ENCODE measurements around the gene RHCG. TPM values are rescaled to one million over a fixed set of nuclear protein-coding genes. Genes with fewer than 3 reads are reported as not detected.

The RHCG gene
- total RNA-seq = not detected in 2 replicates

DNA sequence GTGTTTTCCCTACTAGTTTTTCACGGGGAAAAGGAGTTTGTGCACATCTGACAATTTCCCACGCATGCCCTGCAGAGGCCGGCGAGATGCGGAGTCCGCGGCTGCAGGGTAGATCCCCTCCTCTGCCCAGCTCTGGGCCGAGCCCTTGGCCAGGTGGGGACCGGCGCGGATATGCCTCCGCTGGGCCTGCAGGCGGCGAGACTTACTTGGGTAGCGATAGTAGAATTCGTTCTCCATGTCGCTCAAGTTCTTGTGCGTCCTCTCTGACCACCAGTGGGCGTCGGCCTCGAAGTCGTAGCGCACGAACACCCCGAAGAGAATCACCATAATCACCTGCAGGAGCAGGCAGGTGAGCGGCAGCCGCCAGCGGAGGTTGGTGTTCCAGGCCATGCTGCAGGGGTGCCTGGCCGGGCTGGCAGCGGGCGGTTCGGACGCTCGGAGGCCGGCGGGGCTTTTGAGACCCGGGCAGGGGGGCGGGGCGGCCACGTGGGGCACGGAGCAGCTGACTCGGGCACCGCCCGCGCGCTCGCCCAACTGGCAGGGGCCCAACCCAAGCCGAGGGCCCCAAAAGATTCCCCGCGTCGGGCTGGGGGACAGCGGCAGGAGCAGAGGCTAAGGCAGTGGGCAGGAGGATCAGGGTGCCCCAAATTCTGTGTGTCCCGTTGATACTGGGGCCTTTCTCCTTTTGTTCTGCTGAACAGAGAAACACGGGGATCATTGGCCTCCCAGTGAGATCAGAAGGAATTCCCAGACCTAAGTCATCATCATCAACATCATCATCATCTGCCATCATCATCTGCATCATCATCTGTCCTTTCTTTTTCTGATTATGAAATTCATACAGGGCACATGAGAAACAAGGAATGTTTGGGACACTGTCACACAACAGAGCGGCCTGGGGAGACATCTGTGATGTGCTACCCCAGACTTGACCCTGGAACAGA is at the start of gene RHCG:
TSS of gene RHCG (minus strand) at position 429 of the 944 bp plus-strand sequence. CDS start at position 390, 39 bp downstream.
- intact Hi-C loops (cut with micrococcal nuclease) = no loop called here
- no peak for DNase-seq (ENCODE audit: low spot score)
- no peak within 1 kb of the TSS for H3K4me3 Mint-ChIP-seq
- H3K4me1 Mint-ChIP-seq (ENCODE audit: low read depth) = no peaks in the 10 kb centered on the region
- H3K27ac Mint-ChIP-seq = no peak within 1 kb of the TSS
- H3K27me3 Mint-ChIP-seq (ENCODE audit: insufficient read depth) = peaks cover 36% of the 10 kb centered on the region
- no peaks in the 10 kb centered on the region for H3K36me3 Mint-ChIP-seq (ENCODE audit: low read depth)
- H3K9me3 Mint-ChIP-seq = no peaks in the 10 kb centered on the region

DNA sequence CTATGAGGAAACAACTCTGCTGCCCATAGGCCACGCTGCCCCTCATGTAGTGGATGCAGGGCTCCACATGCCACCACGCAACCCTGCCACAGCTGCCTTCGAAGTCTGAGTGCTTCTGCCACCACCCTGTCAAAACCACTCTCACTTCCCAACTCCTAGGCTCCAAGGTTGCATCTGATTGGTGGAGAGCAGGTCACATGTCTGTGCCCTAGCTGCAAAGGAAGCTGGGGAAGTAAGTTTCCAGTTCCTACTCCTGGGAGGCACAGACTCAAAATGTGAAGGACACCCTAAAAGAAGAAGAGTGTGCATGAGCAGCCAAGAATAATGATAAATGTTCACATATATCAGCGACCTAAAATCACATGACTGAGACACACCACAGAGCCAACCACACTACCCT is 47.0 kb upstream of the RHCG start:
- Mint-ChIP-seq H3K36me3 (ENCODE audit: low read depth) (no peaks in the 10 kb centered on the region), H3K27ac (no peak overlapping the region), H3K27me3 (ENCODE audit: insufficient read depth) (peaks cover 9% of the 10 kb centered on the region), H3K4me1 (ENCODE audit: low read depth) (no peaks in the 10 kb centered on the region), H3K4me3 (no peak overlapping the region), H3K9me3 (no peaks in the 10 kb centered on the region)
- intact Hi-C loops (cut with micrococcal nuclease) = no loop called here
- no peak for DNase-seq (ENCODE audit: low spot score)

DNA sequence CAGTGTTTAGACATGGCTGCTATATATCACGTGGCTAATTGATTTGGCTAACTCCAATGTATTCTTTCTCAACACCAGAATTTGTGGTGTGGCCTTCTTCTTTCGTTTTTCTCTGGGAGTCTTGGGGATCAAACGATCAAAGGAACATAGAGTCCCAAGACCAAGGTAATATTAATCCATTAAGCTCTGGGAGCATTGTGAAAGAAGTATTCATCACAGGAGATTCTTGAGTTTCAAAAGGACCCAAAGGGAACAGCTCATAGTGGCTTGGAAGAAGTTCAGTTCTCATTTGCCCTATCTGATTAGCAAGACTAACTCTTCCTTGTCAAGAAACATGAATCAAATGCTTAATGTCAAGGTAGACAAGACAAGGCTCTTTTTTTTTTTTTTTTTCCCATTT is 46.0 kb upstream of the RHCG start:
- Mint-ChIP-seq H3K4me1 (ENCODE audit: low read depth) (no peaks in the 10 kb centered on the region), H3K4me3 (no peak overlapping the region), H3K27me3 (ENCODE audit: insufficient read depth) (peaks cover 13% of the 10 kb centered on the region), H3K36me3 (ENCODE audit: low read depth) (no peaks in the 10 kb centered on the region), H3K9me3 (peaks cover 9% of the 10 kb centered on the region), H3K27ac (no peak overlapping the region)
- intact Hi-C loops (cut with micrococcal nuclease) = no loop called here
- DNase-seq (ENCODE audit: low spot score) = no peak

DNA sequence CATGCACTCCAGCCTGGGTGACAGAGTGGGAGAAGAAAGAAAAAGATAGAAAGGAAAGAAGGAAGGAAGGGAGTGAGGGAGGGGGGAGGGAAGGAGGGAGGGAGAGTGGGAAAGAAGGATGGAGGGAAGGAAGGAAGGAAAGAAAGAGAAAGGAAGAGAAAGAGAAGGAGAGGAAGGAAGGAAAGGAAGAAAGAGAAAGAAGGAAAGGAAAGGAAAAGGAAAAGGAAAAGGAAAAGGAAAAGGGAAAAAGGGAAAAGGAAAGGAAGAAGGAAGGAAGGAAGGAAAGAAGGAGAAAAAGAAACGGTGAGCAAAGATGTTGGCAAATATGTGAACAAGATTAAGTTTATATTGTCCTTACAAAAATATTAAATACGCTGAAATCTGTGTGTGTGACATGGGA is 42.6 kb upstream of the RHCG start:
- H3K4me3 Mint-ChIP-seq = no peak overlapping the region

DNA sequence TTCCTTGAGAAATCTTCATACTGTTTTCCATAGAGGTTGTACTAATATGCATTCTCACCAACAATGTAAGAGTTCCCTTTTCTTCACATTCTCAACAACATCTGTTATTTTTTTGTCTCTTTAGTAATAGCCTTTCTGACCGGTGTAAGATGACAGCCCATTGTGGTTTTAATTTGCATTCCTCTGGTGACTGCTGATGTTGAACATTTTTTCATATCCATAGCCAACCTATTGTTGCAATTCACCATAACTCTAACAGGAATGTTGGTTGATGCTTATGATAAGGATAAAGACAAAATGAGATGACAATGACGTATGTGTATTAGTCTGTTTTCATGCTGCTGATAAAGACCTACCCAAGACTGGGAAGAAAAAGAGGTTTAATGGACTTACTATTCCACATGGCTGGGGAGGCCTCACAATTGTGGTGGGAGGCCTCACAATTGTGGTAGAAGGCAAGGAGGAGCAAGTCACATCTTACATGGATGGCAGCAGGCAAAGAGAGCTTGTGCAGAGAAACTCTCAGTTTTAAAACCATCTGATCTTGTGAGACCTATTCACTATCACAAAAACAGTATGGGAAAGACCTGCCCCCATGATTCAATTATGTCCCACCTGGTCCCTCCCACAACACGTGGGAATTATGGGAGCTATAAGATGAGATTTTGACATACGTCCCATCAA is 37.6 kb upstream of the RHCG start:
- Mint-ChIP-seq H3K4me3 (no peak overlapping the region), H3K36me3 (ENCODE audit: low read depth) (no peaks in the 10 kb centered on the region), H3K4me1 (ENCODE audit: low read depth) (peaks cover 6% of the 10 kb centered on the region), H3K27ac (no peak overlapping the region), H3K9me3 (peaks cover 12% of the 10 kb centered on the region), H3K27me3 (ENCODE audit: insufficient read depth) (peaks cover 9% of the 10 kb centered on the region)
- intact Hi-C loops (cut with micrococcal nuclease) = no loop called here
- no peak for DNase-seq (ENCODE audit: low spot score)

More for the DNA sequence above, 42.6 kb upstream of the RHCG start:
- peaks cover 11% of the 10 kb centered on the region for H3K9me3 Mint-ChIP-seq
- intact Hi-C loops (cut with micrococcal nuclease) = no loop called here
- H3K36me3 Mint-ChIP-seq (ENCODE audit: low read depth) = no peaks in the 10 kb centered on the region
- H3K4me1 Mint-ChIP-seq (ENCODE audit: low read depth) = no peaks in the 10 kb centered on the region
- H3K27ac Mint-ChIP-seq = no peak overlapping the region
- H3K27me3 Mint-ChIP-seq (ENCODE audit: insufficient read depth) = peaks cover 11% of the 10 kb centered on the region
- no peak for DNase-seq (ENCODE audit: low spot score)

DNA sequence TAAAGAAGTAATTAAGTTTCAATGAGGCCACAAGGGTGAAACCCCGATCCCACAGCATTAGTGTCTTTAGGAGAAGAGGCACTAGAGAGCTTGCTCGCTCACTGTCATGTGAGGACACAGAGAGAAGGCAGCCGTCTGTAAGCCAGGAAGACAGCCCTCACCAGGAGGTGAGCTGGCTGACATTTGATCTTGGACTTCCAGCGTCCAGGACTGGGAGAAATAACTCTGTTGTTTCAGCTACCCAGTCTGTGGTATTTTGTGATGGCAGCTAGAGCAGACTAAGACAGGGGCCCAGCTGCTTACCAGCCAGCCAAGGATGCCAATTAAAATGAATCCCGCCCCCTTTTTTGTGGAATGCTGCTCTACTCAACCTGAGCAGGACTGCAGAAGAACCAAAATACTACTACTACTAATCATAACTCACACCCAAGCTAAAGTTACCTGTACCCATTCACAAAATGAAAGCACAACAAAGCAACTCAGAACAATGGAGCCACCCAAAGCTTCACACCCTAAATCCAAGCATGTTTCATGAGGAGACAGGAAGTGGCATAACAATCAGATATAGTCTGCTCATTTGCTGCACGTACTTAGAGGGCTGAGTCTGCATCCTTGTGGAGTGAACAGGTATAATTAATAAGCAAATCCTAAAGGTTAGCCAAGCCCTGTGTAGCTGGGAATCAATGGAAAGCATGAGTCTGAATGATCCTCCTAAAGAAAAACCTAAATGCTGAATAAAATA is 35.6 kb upstream of the RHCG start:
- Mint-ChIP-seq H3K36me3 (ENCODE audit: low read depth) (no peaks in the 10 kb centered on the region), H3K27me3 (ENCODE audit: insufficient read depth) (peaks cover 10% of the 10 kb centered on the region), H3K27ac (no peak overlapping the region), H3K9me3 (peaks cover 3% of the 10 kb centered on the region), H3K4me3 (no peak overlapping the region), H3K4me1 (ENCODE audit: low read depth) (peaks cover 6% of the 10 kb centered on the region)
- intact Hi-C loops (cut with micrococcal nuclease) = no loop called here
- no peak for DNase-seq (ENCODE audit: low spot score)

DNA sequence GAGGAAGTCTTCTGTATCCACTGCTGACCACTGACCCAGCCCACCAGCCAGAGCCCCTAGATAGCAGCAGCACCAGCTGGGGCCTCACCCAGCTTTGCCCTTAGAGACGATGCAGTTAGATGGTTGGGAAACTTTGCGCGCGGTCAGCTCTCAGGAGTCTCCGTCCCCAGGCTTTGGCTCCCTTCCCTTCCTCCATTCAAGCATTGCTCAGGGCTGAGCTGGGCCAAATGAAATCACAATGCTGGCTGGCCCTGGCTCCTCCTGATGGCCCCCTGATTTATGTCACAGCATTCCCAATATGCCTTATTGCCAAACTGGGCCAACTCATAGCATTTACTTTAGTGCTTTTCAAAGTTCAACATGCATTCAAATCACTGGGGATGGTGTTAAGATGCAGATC is 34.6 kb upstream of the RHCG start:
- no peak overlapping the region for H3K4me3 Mint-ChIP-seq
- H3K4me1 Mint-ChIP-seq (ENCODE audit: low read depth) = peaks cover 6% of the 10 kb centered on the region
- intact Hi-C loops (cut with micrococcal nuclease) = no loop called here
- H3K36me3 Mint-ChIP-seq (ENCODE audit: low read depth) = no peaks in the 10 kb centered on the region
- DNase-seq (ENCODE audit: low spot score) = no peak
- peaks cover 10% of the 10 kb centered on the region for H3K27me3 Mint-ChIP-seq (ENCODE audit: insufficient read depth)
- peaks cover 3% of the 10 kb centered on the region for H3K9me3 Mint-ChIP-seq
- H3K27ac Mint-ChIP-seq = no peak overlapping the region

DNA sequence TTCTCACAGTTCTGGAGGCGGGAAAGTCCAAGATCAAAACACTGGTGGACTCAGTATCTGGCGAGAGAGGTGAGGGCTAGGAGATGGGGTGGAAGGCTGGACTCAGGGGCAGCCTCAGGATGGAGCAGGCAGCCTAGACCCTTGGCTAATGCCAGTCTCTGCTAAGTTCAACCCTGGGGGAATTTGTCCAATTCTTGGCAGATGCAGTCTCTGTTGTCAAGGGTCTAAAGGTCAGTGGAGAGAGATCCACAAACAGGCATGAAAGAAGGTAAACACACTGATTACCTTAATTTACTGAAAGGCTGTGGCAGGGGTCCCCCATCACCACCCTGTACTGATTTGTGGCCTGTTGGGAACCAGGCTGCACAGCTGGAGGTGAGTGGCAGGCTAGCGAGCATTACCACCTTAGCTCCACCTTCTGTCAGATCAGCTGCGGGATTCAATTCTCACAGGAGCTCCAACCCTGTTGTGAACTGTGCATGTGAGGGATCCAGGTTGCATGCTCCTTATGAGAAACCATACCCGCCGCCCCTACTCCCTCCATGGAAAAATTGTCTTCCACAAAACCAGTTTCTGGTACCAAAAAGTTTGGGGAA is 32.5 kb upstream of the RHCG start:
- Mint-ChIP-seq H3K4me3 (no peak overlapping the region), H3K36me3 (ENCODE audit: low read depth) (no peaks in the 10 kb centered on the region), H3K27ac (no peak overlapping the region), H3K4me1 (ENCODE audit: low read depth) (peaks cover 6% of the 10 kb centered on the region), H3K27me3 (ENCODE audit: insufficient read depth) (peaks cover 5% of the 10 kb centered on the region), H3K9me3 (no peaks in the 10 kb centered on the region)
- intact Hi-C loops (cut with micrococcal nuclease) = no loop called here
- no peak for DNase-seq (ENCODE audit: low spot score)

DNA sequence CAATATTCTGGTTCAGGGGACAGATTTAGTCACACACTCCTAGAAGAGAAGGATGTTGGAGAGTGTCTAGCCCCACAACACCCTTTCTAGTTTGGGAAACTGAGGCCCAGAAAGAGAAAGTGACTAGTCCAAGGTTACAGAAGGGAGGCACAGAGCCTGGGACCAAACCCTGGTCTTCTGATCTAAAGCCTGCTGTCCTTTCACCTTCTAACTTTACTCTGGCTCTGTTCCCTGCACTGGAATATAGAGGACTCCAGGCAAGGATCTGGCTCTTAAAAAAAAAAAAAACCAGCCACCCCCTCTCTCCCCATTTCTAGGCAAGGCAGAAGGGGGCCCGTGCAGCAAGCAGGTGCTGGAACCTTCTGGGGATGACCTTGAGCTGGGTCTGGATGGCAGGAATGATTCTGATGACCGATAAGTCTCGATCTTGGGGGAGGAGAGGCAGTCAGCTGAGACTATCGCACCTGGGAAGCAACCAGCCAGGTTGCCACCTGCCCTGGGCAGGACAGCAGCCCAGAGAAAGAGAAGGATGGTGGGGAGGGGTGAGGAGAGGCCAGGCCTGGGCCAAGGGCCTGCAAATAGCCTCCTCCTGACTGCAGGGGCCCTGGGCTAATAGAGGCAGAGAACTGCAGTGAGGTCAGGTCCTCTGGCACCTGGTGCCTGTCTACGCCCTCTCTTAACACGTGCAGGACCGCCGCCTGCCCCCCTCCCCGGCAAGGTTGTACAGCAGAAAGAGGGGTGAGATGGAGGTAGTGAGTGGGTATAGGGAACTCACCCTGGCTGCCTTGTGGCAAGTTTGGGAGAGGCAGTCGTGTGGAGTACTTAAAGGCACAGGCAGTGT is 30.4 kb upstream of the RHCG start:
- DNase-seq (ENCODE audit: low spot score) = no peak
- H3K27ac Mint-ChIP-seq = no peak overlapping the region
- H3K36me3 Mint-ChIP-seq (ENCODE audit: low read depth) = no peaks in the 10 kb centered on the region
- peaks cover under 1% of the 10 kb centered on the region for H3K4me1 Mint-ChIP-seq (ENCODE audit: low read depth)
- intact Hi-C loops (cut with micrococcal nuclease) = no loop called here
- no peaks in the 10 kb centered on the region for H3K9me3 Mint-ChIP-seq
- H3K27me3 Mint-ChIP-seq (ENCODE audit: insufficient read depth) = peaks cover 7% of the 10 kb centered on the region
- no peak overlapping the region for H3K4me3 Mint-ChIP-seq

DNA sequence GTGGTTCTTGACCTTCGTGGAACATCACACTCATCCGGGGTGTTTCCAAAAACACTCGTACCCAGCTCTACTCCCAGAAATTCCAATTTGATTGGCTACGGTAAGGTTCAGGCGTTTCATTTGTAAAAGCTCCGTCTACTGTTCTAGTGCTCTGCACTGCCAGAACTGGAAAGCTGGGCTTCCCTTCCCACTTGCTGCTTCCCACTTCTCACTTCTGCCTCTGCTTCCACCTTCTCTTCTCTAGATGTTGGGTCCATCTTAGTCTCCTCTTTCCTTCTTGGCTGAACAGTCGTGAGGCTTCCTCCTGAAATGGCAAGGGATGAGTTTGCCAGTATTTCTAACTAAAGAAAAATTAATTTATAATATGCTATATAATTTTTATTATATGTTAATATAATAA is 29.8 kb upstream of the RHCG start:
- intact Hi-C loops (cut with micrococcal nuclease) = no loop called here

DNA sequence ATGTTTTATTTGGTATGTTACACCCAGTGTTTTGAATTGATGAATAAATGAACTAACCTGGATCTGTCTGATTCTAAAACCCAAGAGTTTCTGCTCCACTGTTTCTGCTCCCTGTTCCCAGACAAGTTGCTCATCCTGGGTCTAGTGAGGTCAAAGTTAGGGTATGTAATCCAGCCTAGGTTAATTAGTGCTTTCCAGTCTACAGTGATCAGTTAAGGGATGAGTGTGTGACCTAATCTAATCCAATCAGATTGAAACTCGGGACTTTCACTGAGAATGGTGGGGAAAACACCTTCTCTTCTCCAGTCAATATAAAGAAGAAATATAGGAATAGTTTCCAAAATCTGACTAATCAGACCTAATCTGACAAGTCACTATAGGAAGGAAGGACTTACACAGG is 27.8 kb upstream of the RHCG start:
- Mint-ChIP-seq H3K4me1 (ENCODE audit: low read depth) (no peaks in the 10 kb centered on the region), H3K36me3 (ENCODE audit: low read depth) (no peaks in the 10 kb centered on the region), H3K27me3 (ENCODE audit: insufficient read depth) (peaks cover 7% of the 10 kb centered on the region), H3K27ac (no peak overlapping the region), H3K9me3 (no peaks in the 10 kb centered on the region), H3K4me3 (no peak overlapping the region)
- intact Hi-C loops (cut with micrococcal nuclease) = no loop called here
- no peak for DNase-seq (ENCODE audit: low spot score)

More for the DNA sequence above, 29.8 kb upstream of the RHCG start:
- DNase-seq (ENCODE audit: low spot score) = no peak
- Mint-ChIP-seq H3K4me1 (ENCODE audit: low read depth) (no peaks in the 10 kb centered on the region), H3K4me3 (no peak overlapping the region), H3K27ac (no peak overlapping the region), H3K36me3 (ENCODE audit: low read depth) (no peaks in the 10 kb centered on the region), H3K9me3 (no peaks in the 10 kb centered on the region), H3K27me3 (ENCODE audit: insufficient read depth) (peaks cover 7% of the 10 kb centered on the region)

DNA sequence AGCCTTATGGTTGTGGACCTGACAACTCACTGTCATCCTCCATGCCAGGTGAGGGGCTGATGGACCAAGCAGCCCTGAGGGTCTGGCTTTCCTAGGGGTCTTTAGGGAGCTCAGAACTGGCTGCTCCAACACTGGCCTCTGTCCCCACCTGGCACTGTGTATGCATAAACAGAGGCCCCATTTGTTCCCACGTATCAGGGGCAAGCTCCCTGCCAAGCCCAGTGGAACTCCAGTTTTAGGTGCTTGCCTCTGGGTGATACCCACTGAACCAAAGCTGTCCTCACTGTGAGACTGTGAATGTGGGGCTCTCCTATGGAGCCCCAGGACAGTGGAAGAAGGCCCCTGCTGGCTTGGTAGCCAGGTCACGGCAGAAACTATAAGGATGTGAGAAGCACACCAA is 26.7 kb upstream of the RHCG start:
- Mint-ChIP-seq H3K4me1 (ENCODE audit: low read depth) (no peaks in the 10 kb centered on the region), H3K27me3 (ENCODE audit: insufficient read depth) (peaks cover 7% of the 10 kb centered on the region), H3K9me3 (no peaks in the 10 kb centered on the region), H3K27ac (no peak overlapping the region), H3K36me3 (ENCODE audit: low read depth) (no peaks in the 10 kb centered on the region), H3K4me3 (no peak overlapping the region)
- intact Hi-C loops (cut with micrococcal nuclease) = no loop called here
- no peak for DNase-seq (ENCODE audit: low spot score)
